Stomach (tissue), 4 donors: ENCODE measurements around the gene CARHSP1.

ENCODE experiments used
- CTCF ChIP-seq, 7 experiments: fragments of 450-650 bp in 4 of 7; fragments of 200-600 bp in 3 of 7; sonication (generic) in 3 of 7; IDR thresholded peaks; one replicate each; pipeline ENCODE4 v1.5.1; 2016 to 2019; ENCODE audit warnings: antibody characterized with exemption in 7 of 7, control low read depth in 2 of 7, mild to moderate bottlenecking in 1 of 7
- EP300 ChIP-seq: sonication (generic); formaldehyde crosslinking; IDR thresholded peaks from one replicate; pipeline ENCODE4 v1.6.1; 2017; ENCODE audit warnings: antibody characterized with exemption
- POLR2A ChIP-seq, 4 donors: fragments of 450-650 bp; IDR thresholded peaks; one replicate each; pipeline ENCODE4 v1.6.1; 2016; ENCODE audit warnings: antibody characterized with exemption in 4 of 4, control low read depth in 2 of 4, mild to moderate bottlenecking in 1 of 4, moderate library complexity in 1 of 4
- POLR2AphosphoS5 ChIP-seq, 3 donors: sonication (generic); formaldehyde crosslinking; IDR thresholded peaks; one replicate each; pipeline ENCODE4 v1.6.1; 2016; ENCODE audit warnings: antibody characterized with exemption in 3 of 3

- TF ChIP-seq CTCF (IDR thresholded peaks at IDR 0.05) (no peak), POLR2AphosphoS5 (IDR thresholded peaks at IDR 0.05) (no peak), POLR2A (IDR thresholded peaks at IDR 0.05) (no peak), EP300 (no peak)
These were observed 16.9 kb downstream of the CARHSP1 start for GRCh38 chr16:8851761-8852403.
